Fibroblast of peridontal ligament (primary cell): ENCODE results near the gene SLC35F5.
A peak's percentile ranks its signal among the peaks of the same experiment; 100 is the strongest.
"Not testable (repeated sequence)": the region's sequence is repeated elsewhere in the genome, so short reads cannot be mapped to it uniquely, and the experiment has no call there.

ENCODE experiments used
- DNase-seq: peaks from one replicate; pipeline ENCODE4 v3.0.0-alpha.2; 2010; ENCODE audit errors: extremely low read depth

The SLC35F5 gene

GRCh38 chr2:113757138-113757657 lies 756 bp upstream of the SLC35F5 start:
- no peak for DNase-seq

GRCh38 chr2:113755835-113756354 lies 547 bp downstream of the SLC35F5 start:
- DNase-seq, result peak; percentile 33

GRCh38 chr2:113755035-113755834 lies 1.2 kb downstream of the SLC35F5 start:
- DNase-seq, result peak; percentile 34

- no peak for DNase-seq
These were observed 2.3 kb downstream of the SLC35F5 start for GRCh38 chr2:113754160-113754559.

DNA sequence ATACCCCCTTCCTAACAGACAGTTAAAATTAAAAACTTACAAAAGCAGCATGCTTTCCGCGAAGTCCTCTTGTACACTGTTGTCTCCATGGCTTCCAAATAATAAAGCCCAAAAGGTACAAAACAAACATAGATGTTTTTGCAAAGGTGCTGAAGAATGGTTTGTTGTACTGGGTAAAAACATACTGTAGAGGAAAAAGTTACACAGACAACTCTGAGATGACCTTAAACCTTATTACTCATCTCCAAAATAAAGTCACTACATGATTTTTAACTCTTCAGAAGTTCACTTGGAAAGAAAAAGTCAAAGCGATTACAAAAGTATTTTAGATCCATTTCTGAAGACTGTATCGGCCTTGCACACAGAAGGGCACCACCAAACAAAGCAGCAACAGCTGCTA lies 6.1 kb downstream of the SLC35F5 start:
- DNase-seq, result no peak

GRCh38 chr2:113741091-113741490 lies 15.4 kb downstream of the SLC35F5 start:
- no peak for DNase-seq

DNA sequence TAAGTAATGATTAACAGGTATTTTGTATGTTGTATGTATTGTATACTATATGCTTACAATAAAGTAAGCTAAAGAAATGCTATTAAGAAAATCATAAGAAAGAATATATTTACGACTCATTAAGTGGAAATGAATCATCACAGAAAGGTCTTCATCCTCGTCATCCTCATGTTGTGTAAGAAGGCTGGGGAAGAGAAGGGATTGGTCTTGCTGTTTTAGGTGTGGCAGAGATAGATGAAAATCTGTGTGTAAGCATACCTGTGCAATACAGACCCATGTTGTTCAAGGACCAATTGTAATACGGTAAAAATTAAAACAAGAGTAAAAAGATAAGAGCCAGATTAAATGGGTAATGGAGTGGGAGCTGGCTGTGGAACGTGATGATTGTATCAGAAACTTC lies 16.6 kb downstream of the SLC35F5 start:
- no peak for DNase-seq

DNA sequence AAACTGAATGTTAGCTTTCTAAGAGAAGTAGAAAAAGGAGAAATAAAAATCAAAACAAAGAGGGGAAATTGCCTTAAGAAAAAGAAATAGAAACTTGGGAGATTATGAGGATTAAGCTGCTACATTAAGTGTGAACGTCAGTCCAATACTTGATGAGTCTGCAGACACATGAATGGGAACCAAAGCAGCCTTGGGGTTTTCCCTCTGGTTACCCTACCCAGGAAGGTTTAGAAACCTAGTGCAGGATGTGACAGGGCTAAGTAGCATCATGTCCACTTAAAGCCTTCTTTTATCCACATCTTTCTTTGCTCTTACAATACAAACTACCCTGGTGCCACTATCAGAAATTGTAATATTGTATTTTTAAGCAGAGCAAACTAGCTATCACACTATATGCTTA lies 22.3 kb downstream of the SLC35F5 start:
- no peak for DNase-seq

GRCh38 chr2:113724010-113724409 lies 32.4 kb downstream of the SLC35F5 start:
- DNase-seq, result no peak

DNA sequence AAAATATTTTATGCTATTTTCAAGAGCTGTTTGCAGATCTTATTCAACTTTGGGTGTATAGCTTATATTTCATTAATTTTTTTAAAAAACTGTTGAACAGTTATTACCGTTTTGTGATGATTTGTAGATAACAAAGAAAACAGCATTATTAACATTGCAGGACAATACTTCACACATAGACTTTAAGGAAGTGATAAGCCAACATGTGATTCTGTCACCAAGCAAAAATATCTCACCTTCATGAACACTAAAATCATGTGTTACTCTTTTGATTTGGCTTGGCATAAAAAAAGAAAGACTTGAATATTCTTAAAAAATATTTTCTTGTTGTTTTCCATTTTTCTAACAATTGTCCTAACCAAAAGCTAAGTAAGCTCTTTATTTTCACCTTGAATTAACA lies 33.0 kb downstream of the SLC35F5 start:
- DNase-seq, result no peak

DNA sequence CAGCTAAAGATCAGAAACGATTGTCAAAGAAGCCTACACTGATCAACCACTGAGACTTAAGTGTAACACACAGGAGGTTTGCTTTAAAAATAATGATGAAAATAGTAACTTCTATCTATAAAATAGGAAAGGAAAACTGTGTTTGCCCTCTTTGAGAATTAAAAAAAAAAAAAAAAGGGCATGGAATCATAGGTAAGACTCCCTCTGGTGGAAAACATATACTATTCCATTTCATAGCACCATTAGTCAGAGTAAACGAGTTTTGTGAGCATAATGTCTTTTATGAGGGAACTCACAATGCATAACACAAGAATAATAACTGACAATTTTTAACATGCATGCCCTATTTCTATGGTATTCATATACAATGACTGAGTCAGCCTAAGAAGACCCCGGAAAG lies 36.3 kb downstream of the SLC35F5 start:
- peak; percentile 27 for DNase-seq

- DNase-seq, result peak; percentile 38
These were observed 40.2 kb downstream of the SLC35F5 start for GRCh38 chr2:113716291-113716690.

GRCh38 chr2:113712941-113713340 lies 43.5 kb downstream of the SLC35F5 start:
- DNase-seq, result no peak

DNA sequence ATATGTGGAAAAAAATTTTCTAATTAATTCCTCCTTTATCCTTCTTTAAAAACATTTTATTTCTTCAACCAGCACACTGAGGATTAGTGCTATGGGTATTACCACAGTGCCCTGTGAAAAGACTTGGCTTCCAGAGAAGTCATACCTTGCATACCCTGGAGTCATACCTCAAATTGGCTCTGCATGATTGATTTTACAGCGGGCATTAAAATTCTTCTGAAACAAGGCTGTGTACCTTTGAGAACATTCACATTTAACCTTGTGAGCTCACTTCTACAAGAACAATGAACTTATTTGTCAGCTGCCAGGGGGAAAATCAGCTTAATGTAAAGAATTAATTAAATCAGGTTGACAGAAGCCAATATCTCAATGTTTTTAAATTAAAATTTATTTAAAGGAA lies 44.6 kb downstream of the SLC35F5 start:
- no peak for DNase-seq

DNA sequence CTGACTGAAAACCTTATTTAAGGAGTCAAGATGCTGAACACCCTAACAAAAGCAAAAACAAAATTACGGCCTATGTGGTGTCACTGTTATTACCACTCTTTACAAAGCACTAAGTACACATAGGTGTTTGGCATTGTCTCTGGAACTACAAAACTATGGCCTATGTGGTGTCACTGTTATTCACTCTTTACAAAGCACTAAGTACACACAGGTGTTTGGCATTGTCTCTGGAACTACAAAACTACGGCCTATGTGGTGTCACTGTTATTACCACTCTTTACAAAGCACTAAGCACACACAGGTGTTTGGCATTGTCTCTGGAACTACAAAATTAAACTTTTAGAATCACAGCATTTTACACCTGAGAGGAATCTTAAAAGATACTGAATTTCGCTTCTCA lies 47.4 kb downstream of the SLC35F5 start:
- no peak for DNase-seq

GRCh38 chr2:113707106-113707505 lies 49.3 kb downstream of the SLC35F5 start:
- peak; percentile 37 for DNase-seq

DNA sequence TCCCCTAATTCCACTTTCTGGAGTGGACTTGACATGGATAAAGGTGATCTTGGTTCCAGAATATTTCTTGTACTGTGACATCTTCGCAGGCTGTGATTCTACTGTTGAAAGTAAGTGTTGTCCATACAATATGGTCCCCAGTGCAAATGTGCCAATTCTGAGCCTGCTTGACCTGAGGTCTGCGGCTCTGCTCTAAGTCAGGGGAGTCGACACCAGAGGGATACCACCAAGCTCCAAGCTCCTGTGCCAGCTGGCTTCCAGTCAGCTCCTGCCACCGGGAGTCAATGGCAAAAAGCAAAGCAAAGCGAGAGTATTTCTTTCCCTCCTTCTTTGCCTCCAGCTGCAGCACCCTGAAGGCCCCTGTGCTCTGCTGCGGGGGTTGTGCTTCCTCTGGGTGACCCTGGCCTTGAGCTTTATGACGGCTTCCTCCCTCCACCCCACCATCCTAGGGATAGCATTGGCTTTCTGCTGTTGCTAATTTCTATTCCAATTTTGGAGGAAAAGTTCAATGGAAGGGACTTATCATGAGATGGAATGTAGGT lies 50.4 kb downstream of the SLC35F5 start:
- no peak for DNase-seq

GRCh38 chr2:113704300-113704993 lies 52.0 kb downstream of the SLC35F5 start:
- DNase-seq, result not testable (repeated sequence)

DNA sequence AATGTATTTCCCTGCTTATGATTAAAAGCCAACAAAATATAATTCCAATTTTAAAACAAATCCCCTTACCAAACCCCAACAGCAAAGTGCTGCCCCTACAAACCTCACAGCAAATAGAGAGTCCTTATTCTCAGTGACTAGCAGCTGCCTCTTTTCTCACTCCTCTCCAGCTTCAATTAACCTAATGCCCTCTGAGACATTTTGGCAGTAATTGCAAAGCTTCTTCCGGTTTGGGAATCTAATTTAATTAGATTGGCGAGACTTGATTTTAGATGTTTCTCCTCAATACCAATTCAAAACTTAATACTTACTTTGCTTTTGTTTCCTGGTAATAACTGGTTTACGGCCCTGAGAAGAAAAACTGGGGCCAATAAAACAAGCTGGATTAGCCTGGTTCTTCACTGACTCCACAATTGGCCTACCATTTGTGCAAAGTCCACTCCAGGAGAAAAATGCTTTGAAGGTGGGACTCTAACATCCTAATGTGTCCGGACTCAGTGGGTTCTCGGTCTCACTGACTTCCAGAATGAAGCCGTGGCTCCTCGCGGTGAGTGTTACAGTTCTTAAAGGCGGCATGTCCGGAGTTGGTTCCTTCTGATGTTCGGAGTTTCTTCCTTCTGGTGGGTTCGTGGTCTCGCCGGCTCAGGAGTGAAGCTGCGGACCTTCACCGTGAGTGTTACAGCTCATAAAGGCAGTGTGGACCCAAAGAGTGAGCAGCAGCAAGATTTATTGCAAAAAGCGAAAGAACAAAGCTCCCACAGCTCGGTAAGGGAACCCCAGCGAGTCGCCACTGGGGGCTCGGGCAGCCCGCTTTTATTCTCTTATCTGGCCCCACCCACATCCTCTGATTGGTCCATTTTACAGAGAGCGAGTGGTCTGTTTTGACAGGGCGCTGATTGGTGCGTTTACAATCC lies 52.8 kb downstream of the SLC35F5 start:
- DNase-seq, result no peak

- DNase-seq, result no peak
These were observed 56.1 kb downstream of the SLC35F5 start for GRCh38 chr2:113700186-113700841.

GRCh38 chr2:113698892-113699447 lies 57.5 kb downstream of the SLC35F5 start:
- no peak for DNase-seq
